ENCODE results near the gene CHAF1A.

Gene CHAF1A, protein sequence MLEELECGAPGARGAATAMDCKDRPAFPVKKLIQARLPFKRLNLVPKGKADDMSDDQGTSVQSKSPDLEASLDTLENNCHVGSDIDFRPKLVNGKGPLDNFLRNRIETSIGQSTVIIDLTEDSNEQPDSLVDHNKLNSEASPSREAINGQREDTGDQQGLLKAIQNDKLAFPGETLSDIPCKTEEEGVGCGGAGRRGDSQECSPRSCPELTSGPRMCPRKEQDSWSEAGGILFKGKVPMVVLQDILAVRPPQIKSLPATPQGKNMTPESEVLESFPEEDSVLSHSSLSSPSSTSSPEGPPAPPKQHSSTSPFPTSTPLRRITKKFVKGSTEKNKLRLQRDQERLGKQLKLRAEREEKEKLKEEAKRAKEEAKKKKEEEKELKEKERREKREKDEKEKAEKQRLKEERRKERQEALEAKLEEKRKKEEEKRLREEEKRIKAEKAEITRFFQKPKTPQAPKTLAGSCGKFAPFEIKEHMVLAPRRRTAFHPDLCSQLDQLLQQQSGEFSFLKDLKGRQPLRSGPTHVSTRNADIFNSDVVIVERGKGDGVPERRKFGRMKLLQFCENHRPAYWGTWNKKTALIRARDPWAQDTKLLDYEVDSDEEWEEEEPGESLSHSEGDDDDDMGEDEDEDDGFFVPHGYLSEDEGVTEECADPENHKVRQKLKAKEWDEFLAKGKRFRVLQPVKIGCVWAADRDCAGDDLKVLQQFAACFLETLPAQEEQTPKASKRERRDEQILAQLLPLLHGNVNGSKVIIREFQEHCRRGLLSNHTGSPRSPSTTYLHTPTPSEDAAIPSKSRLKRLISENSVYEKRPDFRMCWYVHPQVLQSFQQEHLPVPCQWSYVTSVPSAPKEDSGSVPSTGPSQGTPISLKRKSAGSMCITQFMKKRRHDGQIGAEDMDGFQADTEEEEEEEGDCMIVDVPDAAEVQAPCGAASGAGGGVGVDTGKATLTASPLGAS

DNA sequence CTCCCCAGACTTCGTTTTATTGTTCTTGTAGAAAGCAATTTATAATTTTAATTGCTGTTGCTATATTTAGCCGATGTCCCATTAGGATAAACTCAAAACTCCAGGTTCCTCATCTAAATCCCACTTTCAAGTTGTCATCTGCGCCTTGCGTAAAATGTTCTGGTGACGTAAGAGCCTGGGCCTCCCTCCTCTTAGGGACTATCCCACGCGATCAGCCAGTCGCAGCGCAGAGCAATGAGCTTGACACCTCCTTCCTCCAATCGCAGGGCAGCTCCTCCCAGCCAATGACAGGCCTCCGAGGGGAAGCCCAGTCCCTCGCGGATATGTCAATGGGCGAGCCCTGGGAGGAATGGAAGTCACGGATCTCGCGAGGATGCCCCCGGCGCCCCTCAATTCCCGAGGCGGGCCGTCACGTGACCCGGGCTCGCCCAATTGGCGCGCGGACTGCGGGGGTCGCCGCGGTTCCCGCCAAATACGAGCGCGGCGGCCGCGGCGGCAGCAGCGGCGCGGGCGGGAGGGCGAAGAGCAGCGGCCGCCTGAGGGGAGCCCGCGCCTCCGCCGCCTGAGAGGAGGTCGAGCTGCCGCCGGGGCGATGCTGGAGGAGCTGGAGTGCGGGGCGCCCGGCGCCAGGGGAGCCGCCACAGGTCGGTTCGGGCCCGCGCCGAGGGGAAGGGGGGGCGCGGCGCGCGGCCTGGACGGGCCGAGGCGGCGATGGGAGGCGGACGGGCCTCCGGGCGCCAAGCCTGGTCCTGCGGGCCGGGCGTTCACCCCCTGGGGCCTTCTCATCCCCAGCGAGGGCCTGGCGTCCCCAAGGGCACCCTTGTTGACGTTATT is at the start of gene CHAF1A:
TSS of gene CHAF1A (plus strand) at position 470 of the 834 bp plus-strand sequence. CDS start at position 593, 123 bp downstream.
- peak; percentile 100 for DNase-seq

DNA sequence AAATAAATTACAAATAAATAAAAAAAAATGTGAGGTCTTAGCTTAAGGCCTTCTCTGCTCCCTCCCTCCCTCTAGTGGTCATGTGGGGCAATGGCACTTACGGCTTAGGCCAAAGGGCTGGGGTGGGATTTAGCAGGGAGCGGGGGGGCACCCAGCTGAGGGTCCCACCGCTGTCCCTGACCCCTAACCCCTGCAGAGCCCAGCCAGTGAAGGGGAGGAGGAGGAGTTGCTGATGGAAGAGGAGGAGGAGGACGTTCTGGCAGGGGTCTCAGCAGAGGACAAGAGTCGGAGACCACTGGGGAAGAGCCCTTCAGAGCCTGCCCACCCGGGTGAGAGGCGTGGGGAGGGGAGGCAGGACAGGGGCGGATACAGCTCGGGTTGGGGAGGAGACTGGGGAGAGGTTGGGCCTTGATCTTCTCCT is 49.7 kb upstream of the CHAF1A start:
- peak; percentile 31 for DNase-seq

DNA sequence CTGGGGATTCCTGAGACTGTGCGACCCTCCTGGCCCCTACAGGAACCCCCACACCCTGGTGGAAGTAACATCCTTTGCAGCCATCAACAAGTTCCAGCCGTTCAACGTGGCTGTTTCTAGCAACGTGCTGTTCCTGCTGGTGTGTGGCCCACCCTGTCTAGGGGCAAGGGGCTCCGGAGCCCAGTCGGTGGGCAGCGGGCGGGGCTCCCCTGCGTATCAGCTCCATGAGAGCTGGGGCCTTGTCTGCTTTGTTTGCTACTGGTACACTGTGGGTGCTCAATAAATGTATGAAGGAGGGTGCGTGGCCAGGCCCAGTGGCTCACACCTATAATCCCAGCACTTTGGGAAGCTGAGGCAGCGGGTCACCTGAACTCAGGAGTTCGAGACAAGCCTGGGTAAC is 48.2 kb upstream of the CHAF1A start:
- DNase-seq = no peak

DNA sequence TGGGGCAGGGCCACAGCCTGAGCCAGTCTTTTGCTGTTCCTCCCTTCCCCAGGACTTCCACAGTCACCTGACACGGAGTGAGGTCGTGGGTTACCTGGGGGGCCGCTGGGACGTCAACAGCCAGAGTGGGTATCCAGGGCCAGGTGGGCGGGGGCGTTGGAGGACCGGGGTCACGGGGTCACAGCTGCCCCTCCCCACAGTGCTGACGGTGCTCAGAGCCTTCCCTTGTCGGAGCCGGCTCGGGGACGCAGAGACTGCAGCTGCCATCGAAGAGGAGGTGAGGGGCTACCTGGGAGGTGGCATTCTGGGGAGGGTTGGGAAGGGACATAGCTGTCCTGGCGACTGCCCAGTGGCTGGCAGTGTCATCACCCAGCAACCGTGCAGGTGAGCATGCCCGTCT is 47.5 kb upstream of the CHAF1A start:
- no peak for DNase-seq

DNA sequence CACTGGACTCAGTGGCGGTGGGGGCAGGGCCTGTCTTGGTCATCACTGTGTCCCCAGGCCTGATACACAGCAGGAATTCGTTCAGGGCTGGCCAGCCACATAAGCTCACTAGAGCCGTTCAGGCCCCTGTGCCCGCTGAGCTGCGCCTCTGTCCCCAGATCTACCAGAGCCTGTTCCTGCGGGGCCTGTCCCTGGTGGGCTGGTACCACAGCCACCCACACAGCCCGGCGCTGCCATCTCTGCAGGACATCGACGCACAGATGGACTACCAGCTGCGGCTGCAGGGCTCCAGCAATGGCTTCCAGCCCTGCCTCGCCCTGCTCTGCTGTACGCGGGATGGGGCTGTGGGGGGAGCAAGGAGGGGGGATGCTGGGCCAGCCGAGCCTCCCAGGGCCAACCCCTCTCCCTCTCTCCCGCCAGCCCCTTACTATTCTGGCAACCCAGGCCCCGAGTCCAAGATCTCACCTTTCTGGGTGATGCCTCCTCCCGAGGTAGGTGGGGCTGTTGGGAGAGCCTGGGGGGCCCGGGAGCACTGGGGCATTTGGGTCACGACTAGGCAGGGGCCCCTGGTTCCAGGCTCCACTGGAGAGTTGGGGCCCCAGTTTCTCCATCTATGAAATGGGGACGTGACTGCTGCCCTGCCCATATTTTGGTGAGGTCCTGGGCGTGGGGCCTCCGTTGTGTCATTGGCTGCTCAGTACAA is 45.2 kb upstream of the CHAF1A start:
- no peak for DNase-seq

DNA sequence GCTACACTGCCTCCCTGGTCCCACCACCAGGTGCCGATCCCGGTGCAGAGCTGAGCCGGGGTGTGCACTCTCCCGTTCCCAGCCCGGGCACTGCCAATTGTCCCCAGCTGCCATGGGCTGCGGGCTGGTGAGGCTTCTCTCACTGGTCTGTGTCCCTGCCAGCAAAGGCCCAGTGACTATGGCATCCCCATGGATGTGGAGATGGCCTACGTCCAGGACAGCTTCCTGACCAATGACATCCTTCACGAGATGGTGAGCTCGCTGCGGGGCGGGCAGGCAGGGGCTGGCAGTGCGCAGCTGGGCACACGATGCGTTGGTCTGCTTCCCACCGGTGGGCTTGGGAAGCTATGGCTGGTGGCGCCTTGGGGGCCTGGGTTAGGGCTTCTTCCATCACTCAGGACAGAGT is 44.5 kb upstream of the CHAF1A start:
- no peak for DNase-seq

DNA sequence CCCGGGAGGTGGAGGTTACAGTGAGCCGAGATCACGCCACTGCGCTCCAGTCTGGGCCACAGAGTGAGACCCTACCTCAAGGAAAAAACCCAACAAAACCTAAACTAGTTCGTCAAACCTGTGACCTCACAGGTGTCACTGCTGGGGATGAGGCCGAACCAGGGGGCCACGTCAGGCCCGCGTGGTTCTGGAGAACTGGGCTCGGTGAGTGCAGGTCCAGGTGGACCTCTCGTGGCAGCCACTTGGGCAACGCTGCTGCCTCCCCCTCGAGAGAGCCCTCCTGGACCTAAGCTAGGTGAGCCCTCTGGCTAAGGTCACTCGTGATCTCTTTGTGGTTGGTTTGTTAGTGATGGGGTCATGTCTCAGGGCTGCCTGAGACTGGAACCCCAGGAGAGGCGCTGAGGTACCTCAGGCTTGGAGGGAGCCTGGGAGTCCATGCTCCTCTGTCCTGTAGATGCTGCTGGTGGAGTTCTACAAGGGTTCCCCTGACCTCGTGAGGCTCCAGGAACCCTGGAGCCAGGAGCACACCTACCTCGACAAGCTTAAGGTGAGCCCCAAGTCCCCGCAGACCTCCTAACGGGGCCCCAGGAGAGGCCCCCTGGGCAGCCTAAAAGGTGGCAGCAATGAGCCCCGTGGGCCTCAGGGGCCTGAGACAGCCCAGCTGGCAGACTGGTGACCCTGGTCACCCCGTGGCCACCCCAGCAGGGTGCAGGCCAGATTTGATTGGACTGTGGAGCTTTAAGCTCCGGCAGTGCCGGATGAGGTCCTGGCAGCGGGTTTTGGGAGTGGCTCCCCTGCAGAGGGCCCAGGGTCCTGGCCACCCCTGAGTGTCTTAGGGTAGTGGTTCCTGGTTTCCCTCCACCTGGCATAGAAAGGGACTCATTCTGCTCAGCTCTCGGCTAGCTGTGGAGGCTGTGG is 43.5 kb upstream of the CHAF1A start:
- no peak for DNase-seq

DNA sequence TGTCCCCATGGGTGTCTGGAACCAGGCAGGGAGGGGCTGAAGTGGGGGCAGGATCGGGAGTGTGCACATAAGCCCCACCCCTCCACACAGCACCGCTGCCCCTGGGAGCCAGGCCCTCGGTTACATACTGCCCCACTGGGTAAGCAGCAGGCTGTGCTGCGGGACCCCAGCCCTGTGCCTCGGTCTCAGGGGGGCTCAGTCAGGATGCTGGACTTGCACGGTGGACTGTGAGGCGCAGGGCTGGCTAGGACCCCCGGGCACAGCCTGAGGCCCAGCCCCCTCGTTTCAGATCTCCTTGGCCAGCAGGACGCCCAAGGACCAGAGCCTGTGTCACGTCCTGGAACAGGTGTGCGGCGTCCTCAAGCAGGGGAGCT is 42.8 kb upstream of the CHAF1A start:
- no peak for DNase-seq

DNA sequence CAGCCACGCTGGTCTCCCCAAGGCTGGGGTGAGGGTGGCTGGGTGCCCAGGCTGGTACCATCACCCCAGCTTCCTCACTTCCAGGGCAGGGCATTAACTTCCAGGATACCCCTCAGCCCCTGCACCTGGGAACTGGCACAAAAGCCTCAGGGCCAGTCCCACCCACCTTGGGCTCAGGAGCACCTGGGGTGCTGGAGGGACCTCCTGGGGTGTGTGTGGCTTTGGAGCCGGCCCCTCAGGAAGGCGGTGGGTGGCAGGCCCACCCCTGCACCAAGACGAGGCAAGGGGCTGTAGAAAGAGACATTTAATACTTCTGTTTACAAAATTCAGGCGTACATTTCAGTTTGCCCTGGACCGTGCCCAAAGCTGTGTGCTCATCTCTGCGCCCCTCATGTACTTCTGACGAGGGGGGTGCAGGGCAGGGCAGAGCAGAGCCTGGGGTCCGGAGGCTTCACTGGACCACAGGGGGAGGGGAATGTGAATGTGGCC is 42.3 kb upstream of the CHAF1A start:
- DNase-seq = no peak

DNA sequence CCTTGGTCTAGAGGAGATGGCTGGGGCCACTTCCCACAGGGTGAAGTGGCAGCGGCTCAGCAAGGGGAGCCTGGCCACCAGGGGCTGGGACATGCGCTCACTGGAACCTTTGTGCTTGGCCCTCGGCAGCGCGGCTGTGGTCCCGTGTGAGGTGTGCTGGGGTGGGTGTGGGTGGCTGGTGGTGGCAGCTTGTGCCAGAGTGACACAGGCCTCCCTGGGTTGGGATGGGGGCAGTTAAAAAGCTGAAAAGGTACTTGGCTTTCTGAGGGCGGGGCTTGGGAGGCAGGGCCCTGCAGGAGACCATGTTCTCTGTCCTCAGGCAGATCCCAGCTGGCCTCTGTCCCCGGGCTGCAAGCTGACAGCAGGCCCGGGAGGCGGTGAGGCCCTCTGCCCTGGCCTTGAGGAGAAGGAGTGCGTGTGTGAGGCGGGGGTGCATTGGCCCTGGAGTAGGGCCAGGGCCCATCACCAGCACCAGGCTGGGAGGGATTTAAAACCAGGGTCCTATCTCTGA is 41.7 kb upstream of the CHAF1A start:
- DNase-seq = no peak

DNA sequence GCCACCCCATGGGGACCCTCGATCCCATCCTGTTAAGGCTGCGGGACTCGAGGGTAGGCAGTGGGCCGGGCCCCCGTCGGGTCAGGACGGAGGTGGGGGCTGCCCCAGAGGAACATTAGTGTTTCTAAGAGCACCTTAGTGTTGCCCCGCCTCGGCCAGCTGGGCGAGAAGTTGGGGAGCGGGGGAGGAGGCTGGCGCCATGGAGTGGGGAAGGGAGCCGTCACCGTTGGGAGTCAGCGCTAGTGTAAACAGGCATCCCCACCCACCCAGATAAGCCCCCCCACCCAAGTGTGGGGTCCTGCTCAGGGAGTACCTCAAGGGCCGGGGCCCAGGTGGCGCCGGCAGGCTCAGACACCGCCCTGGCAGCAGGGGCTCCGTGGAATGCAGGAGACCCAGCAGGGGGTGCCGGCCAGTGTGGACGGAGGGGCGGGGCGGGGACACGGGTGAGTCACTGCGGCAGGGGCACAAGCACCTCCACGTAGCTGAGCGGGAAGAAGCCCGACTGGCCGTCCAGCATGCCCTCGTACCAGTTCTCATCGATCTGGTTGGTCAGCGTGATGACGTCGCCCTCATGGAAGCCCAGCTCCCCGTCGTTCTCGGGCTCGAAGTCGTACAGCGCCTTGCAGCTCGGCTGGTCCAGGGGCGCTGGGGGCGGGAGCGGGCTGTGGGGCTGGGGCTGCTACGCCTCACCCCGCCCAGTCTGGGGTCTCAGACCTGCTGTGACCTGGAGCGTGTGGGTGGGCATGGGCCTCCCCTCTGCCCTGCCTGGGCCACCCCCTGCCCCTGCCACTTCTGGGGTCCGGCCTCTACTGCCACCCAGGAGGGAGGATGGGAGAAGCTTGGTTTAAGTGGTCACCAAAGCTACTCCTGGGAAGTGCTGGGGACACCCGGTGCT is 41.0 kb upstream of the CHAF1A start:
- no peak for DNase-seq

DNA sequence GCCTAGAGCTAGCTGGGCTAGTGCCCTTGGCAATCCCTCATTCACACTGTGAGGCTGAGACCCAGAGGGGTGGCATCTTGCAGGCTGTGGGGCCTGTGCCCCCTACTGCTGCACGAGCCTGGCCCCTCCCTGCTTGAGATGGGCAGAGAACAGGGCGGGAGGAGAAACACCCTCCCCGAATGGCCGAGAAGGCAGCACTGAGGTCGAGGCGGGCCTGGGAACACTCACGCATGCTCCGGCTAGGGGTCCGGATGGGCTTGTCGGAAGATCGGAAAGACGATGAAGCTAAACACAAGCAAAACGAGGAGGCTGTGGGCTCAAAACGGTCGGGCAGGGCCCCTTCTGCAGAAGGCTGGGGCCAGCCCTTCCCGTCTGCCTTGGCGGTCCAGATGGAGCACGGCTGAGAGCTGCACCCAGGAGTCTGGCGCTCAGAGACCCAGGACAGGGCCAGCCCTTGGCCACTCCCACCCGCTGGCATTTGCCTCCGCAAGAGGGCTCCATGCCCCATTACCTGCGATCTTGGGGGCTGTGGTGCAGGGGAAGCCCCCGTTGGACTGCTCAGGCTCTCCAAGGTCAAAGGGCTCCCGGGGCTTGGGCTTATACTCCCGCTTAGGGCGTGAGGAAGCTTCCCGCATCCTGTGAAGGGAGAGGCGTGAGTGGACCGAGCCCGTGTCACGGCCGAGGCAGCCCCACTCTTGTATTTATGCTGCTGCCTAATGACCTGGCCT is 40.2 kb upstream of the CHAF1A start:
- DNase-seq = no peak

DNA sequence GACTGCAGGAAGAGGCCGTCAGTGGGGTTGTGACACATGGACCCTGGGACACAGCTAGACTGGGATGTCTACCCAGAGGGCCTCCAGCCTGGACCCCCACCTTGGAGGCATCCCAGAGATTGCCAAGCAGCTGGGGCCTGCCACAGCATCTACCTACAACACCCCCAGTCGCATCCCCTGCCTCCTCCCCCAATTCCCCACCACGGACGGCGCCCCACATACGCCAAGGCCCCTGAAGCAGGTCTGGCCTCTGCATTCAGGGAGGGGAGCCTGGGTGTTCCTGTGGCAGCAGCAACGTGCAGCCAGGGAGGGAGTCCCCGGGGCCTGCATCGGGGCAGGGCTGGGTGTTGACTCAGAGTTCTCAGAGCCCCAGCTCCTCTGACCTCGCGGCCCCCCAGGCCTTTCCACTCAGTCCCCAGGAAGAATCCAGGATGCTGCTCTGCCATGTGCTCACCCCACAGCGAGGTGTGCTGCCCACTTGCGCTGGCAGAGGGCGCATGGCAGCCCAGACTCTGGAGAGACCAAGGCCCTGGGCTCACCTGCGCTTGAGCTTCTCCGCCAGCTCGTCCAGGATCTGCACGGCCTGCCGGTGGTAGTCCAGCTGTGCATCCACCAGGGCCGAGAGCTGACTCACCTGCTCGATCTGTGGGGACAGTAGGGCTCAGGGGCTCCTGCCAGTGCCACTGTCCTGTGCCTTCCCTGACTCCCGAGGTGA is 39.5 kb upstream of the CHAF1A start:
- DNase-seq = no peak

DNA sequence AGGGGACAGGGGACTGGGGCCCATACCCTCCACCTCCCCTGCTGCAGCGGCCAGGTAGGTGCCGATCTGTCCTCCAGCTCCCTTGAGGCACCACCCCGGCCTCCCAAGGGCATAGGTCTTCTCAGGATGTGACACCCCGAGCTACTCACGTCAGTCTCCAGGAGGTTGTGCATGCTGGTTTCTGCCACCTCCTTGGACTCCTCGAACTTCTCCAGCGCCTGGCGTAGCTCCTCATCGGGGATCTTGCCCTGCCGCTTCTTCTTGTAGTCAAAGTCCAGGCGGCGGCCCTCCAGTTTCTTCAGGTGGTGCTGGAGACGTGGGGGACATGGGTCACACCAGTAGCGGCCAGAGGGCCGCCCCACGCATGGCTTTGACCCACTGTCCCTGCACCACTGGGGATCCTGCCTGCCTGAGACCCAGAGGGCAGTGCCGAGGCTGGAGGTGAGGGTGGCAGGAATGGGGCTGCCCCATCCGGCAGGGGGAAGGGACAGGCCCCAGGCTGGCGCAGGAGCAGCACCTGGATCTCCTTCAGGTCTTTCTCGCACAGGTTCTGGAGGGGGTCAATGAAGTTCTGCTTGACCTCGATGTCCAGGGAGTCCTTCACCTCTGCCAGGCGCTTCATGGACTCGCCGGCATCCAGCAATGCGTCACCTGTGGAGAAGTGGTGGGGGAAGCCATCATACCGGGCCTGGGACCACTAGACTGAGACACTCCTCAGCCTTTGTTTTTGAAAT is 38.7 kb upstream of the CHAF1A start:
- DNase-seq = no peak

DNA sequence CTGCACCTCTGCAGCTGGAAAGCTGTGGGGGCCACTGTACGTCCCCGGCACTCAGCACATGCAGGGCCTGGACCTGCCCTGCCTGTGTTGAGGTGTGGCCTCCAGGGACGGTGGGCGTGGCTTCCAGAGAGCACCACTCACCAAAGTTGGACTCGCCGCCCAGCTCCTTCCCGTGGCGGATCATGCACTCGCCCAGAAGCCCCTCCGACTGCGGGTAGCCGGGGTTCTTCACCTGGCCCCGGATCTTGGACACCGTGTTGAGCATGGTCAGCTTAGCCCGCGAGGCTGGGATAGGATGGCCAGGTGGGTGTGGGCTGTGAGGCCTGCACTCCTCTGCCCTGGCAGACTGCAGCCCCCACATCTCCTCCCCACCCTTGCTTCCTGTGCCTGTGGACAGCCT is 37.1 kb upstream of the CHAF1A start:
- DNase-seq = no peak

DNA sequence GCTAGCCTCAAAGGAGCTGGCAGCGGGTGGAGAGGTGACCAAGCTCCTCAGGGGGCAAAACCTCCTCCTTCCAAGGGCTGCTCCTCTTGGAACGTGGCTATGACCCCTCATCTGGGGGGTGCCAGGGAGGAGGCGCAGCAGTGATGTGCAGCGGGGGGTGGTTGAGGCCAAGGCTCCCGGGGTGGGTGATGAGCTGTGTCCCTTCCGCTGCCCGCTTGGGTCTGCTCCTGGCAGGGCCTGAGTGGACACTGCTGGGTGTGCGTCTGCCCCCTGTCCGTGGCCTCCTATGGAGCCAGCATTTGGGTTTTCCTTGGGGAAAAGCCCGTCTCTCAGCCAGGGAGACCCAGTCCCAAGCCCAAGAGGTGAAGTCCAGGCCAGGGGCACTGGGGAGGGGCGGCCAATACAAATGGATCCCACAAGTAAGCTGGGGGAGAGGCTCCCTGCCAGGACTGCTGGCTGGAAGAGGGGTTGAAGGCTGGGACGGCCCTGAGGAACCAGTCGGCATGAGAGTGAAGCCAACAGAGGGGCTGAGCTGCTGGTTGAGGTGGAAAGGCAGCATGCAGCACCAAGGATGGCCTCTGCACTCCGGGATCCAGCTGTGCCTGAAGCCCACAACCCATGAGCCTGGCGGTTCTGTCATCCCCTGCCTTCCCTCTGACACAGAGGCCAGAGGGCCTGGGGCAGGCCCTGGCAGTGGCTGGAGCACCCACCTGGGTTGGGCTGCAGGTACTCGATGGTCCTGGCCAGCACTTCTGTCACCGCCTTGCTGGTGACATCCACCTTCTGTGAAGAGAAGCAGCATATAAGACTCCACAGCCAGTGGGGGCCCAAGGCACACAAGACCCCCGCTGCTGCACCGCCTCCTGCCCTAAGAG is 36.4 kb upstream of the CHAF1A start:
- DNase-seq = no peak
